GM19023 (cell line): Measurements from ENCODE around the gene LRP1.

ENCODE experiments used
- ATAC-seq: cut with Tn5 transposase; IDR thresholded peaks from one replicate; pipeline ENCODE4 v1.9.1; 2021; ENCODE audit warnings: mild to moderate bottlenecking, moderate library complexity; ENCODE audit not compliant: unreplicated experiment

The LRP1 gene

DNA sequence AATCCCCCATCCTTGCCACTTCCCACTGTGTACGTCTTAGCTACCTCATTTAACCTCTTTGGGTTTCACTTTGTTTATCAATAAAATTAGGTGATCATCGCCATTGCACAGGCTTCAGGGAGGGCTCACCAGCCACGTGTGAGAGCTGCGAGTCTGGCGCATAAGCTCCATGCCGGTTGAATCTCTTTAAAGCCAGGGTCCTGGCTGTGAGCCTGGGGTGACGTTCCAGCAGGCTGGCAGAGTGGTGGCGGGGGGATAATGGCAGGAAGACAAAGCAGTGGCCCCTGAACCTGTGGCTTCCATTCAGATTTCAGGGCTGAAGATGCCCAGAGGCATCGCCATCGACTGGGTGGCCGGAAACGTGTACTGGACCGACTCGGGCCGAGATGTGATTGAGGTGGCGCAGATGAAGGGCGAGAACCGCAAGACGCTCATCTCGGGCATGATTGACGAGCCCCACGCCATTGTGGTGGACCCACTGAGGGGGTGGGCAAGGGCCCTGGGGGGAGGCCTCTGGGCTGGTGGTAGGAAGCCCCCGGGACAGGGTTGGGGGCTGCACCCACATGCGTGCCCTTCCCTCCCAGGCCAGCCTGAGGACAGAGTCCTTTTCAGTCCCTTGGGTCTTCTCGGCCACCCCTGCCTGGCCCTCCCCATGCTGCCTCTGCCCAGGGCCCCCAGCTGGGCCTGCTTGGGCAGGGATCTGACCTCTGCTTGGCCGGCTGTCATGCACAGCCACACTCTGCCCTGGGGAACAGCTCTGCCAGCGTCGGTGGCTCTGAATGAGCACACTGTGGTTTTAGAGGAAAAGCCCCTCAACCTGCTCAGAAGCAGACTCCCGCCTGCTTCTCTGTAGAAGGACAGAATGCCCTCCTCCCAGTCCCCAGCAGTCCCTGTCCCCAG, 79.7 kb downstream of the LRP1 start:
- no peak for ATAC-seq

DNA sequence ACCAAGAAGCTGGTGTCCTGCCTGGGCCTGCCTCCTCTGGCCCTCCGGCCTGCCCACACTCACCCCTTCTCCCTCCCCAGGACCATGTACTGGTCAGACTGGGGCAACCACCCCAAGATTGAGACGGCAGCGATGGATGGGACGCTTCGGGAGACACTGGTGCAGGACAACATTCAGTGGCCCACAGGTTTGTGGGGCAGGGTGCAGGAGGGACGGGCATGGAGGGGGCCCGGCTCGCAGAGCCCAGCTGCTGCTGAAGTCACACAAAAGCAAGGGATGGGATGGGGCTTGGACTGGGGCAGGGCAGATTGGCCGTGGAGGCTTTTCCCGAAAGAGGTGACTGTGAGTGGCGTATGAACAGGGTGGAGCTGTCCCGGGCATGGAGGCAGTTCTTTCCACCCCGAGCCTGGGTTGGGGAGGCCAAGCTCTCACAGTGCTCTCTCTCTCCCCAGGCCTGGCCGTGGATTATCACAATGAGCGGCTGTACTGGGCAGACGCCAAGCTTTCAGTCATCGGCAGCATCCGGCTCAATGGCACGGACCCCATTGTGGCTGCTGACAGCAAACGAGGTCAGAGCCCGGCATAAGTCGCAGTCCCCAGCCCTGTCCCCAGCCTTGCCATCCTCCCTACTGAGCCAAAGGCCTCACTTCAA, 80.5 kb downstream of the LRP1 start:
- ATAC-seq = no peak

DNA sequence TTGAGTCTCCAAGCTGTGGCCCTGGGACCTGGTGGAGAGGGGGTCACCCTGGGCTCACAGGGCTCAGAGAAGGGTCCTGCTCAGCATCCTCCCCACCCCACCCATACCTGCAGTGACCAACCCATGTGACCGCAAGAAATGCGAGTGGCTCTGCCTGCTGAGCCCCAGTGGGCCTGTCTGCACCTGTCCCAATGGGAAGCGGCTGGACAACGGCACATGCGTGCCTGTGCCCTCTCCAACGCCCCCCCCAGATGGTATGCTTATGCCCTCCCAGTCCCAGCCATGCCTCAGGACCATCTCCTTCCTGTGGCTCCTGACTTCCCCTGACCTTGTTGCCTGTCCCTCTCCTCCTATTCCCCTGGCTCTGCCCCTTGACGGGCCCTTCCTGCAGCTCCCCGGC, 81.6 kb downstream of the LRP1 start:
- no peak for ATAC-seq

DNA sequence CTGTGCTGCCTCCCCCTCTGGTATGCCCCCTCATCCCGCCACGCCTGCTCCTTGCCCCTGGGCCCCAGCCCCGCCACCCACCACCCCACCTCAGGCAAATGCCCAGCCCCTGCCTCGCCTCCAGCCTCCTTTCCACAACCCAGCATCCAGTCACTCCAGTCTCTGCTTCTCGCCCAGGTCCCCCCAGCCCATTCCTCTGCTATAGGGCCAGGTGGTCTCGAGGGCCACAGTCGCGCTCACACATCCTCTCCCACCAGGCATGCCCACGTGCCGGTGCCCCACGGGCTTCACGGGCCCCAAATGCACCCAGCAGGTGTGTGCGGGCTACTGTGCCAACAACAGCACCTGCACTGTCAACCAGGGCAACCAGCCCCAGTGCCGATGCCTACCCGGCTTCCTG, 82.2 kb downstream of the LRP1 start:
- no peak for ATAC-seq

DNA sequence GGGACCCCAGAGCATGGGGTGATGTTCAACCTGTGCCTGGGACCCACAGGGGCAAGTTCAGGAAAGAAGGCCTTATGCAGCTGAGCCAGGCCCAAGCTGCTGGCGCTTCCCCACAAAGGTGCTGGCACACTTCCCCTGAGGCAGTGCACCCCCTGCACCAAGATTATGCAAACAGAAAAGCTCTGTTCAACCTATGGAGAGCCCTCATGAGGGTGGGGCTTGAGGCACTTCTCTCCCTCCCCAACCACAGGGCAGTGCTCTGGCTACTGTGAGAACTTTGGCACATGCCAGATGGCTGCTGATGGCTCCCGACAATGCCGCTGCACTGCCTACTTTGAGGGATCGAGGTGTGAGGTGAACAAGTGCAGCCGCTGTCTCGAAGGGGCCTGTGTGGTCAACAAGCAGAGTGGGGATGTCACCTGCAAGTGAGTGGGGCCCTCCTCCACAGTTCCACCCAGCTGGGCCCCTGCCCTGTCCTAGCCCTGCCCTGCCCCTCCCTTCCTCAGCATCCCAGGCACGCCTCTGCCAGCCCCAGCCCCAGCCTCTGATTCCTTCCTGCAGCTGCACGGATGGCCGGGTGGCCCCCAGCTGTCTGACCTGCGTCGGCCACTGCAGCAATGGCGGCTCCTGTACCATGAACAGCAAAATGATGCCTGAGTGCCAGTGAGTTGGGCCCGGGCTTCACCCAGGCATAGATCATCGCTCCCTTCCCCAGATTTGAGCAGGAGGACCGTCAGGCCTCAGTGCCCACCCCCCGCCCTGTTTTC, 82.8 kb downstream of the LRP1 start:
- ATAC-seq = no peak

DNA sequence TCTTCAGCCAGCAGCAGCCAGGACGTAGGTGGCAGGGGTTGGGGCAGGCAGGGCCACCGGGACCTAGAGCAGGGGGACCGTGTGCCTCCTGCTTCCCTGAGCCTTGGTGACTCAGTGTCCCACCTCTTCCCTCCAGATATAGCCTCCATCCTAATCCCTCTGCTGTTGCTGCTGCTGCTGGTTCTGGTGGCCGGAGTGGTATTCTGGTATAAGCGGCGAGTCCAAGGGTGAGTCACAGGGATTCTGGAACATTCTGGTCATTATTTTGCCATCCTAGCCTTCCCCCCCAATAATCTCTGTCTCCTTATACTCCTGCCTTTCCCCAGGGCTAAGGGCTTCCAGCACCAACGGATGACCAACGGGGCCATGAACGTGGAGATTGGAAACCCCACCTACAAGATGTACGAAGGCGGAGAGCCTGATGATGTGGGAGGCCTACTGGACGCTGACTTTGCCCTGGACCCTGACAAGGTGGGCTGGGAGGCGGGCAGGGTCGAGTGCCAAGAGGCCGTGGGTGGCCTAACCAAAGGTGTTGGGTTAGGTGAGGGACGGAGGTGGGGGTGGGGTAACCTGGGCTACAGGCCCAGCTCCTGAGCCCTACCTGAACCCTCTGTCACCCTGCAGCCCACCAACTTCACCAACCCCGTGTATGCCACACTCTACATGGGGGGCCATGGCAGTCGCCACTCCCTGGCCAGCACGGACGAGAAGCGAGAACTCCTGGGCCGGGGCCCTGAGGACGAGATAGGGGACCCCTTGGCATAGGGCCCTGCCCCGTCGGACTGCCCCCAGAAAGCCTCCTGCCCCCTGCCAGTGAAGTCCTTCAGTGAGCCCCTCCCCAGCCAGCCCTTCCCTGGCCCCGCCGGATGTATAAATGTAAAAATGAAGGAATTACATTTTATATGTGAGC, 83.8 kb downstream of the LRP1 start:
- ATAC-seq = no peak

DNA sequence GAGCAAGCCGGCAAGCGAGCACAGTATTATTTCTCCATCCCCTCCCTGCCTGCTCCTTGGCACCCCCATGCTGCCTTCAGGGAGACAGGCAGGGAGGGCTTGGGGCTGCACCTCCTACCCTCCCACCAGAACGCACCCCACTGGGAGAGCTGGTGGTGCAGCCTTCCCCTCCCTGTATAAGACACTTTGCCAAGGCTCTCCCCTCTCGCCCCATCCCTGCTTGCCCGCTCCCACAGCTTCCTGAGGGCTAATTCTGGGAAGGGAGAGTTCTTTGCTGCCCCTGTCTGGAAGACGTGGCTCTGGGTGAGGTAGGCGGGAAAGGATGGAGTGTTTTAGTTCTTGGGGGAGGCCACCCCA, 84.4 kb downstream of the LRP1 start:
- no peak for ATAC-seq

DNA sequence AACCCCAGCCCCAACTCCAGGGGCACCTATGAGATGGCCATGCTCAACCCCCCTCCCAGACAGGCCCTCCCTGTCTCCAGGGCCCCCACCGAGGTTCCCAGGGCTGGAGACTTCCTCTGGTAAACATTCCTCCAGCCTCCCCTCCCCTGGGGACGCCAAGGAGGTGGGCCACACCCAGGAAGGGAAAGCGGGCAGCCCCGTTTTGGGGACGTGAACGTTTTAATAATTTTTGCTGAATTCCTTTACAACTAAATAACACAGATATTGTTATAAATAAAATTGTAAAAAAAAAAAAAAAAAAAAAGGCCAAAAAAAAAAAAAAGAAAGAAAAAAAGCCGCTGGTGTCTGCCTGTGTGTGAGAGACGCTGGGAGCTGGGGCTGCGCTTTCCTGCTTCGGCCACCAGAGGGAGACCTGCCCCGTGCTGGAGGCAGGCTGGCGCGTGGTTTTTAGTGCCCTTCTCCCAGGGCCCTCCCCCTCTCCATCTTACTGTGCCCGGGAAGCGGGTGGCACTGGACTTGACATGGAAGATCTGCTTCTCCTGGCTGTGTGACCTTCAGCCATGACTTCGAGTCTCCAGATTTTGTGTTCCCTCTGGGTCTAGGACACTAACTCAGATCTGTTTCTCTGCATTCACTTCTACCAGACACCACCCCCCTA, 84.9 kb downstream of the LRP1 start:
- no peak for ATAC-seq

DNA sequence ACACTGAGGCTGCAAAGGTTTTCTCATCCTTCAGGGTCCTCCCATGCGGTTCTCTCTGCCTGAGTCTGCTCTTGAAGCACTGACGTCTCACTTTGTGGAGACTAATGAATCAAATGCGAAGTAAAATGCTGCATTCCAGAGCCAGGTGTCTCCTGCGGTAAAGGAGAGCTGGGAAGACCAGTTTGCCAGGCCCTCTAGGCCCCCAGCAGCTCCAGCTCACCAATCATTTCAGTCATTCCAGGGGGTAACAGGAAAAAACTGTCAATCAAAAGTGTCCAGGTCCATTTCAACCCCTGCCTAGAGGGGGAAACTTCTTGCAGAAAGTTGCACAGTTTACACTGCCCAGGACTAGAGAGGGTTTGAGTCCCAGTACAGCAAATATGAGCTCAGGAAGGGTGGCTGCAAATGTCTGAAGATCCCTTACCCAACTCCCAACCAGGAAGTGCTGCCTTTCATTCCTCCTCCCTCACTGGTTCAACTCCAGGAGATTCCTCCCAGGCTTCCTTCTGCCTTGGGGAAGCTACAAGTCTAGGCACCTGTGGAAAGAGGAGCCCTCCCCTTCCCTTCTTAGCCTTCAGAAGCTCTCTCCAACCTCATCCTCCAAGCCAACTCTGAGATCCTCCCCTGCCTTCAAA, 85.6 kb downstream of the LRP1 start:
- no peak for ATAC-seq

DNA sequence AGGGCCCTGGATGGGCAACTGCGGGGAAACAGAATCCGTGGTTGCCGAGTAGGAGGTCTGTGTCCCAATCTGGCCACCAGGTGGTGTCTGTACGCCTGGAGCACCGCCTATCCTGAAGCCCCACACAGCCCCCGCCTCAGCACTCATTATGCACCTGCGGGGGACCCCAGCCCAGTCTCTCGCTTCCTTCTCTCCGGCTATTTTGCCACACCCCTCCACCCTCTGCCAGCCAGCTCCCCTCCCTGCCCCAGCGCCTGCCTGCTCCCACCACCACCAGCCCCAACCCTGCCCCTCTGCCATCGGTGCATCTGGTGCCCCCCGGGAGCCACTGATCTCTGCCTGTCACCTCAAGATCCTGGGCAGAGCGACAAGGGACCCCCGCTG, 86.1 kb downstream of the LRP1 start:
- ATAC-seq = no peak

DNA sequence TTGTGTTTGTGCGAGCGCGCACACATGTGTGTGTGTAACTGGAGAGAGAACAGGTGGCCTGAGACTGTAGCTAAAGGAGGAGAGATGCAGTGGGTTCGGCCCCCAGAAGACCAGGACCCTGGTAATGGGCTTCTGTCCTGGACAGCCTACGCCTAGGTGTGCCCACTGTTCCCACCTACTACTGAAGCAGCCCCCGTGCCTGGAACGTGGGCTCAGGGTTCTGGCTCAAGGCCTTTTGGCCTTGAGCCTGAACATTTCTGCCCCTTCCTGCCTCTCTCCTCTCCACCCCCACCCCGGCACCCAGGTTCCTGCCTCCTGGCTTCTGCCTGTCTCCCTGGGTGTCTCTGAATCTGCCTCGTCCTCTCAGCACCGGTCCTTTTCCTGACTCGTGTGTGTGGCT, 86.8 kb downstream of the LRP1 start:
- no peak for ATAC-seq

DNA sequence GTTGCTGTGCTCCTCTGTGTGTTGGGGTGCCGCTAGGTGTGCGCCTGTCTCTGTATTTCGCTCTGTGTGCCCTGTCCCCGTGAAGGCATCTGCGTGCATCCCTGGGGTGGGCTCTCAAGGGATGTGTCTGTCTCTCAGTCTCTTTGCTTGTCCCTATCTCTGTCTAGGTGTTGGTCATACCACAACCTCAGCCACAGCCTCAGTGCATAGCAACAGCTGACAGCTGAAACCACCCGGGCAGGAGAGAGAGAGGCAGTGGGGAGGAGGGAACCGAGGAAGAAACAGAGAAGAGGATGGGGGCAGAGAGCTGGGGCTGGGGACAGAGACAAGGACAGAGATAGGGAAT, 87.4 kb downstream of the LRP1 start:
- ATAC-seq = peak; percentile 46

DNA sequence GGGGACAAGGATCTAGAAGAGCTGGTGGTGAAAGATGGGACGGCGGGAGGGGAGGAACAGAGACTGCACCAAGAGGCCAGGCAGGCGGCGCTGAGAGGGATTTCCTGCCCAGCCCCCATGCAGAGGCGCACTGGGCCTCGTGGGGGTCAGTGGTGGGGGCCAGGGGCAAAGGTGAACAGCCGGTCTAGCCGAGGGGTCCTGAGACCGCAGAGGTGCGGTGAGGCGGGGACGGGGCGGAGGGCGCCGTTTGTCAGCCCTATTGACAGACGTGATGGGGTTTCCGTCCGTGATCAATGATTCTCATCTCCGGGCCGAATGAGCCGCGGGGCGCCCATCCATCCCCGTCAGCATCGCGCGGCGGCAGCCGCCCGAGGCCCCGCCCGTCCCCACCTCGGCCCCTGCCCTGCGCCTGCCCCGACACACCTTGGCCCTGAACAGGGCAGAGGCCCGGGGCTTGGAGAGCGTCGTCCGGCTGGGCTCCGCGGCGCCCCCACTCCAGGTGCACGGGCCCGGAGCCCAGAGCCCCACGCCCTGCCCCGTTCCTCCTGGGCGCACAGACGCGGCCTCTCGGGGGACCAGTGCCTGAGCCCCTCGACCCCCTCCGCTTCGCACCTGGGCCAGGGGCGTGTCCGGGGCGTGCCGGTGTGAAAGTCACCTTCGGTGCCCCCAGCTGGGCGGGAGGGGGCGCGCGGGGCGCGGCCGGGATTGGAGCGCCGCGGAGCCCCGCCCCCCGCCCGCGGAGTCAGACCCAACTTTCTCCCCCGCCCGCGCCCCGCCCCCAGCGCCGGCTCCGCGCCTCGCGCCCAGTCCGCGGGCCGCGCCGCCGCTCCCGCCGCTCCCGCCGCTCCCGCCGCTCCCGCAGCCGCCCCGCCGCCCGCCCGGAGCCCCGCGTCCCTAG, 88.0 kb downstream of the LRP1 start, which contains the start of gene NXPH4:
NXPH4 (plus strand) TSS at position 781 of the 898 bp plus-strand sequence. CDS start 176 bp downstream, outside the sequence.
- peak; percentile 7 for ATAC-seq

DNA sequence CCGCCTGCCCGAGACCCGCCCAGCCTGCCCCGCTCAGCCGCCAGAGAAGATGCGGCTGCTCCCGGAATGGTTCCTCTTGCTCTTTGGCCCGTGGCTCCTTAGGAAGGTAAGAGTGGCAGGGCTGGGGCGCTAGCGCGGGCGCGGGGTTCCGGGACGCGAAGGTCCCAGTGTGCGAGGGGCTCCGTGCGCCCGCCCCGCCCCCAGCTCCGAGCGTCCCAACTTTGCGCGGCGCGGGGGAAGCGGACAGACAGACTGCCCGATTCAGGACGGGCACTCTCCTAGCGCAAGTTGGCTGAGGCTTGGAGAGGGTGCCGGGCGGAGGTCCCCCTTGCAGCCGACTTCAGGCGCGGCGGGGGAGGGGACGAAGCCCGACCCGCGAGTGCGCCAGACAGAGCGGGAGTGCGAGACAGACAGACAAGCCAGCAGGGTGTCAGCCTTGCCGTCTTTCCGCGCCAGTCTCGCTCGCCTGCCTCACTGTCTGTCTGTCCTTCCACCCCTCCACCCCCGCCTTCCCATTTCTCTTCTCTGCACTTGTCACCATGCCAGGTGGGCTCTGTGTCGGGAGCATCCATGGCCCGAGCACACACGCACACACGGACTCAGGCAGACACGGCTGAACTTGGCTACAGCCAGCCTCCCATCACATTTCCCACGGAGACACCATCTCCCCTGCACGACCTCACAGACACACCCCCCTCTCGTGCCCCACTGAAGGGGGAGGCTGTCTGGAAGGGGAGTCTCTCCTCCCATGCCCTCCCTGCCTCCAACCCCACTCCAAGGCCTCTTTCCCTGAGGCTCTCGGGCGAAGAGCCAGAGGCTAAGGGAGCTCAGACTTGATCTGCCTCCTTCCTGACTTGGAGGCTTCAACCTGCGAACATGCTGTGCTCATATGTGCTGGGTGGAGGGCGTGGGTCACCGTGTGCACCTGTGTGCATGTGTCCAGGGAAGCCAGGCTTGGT, 88.9 kb downstream of the LRP1 start:
- ATAC-seq = no peak

DNA sequence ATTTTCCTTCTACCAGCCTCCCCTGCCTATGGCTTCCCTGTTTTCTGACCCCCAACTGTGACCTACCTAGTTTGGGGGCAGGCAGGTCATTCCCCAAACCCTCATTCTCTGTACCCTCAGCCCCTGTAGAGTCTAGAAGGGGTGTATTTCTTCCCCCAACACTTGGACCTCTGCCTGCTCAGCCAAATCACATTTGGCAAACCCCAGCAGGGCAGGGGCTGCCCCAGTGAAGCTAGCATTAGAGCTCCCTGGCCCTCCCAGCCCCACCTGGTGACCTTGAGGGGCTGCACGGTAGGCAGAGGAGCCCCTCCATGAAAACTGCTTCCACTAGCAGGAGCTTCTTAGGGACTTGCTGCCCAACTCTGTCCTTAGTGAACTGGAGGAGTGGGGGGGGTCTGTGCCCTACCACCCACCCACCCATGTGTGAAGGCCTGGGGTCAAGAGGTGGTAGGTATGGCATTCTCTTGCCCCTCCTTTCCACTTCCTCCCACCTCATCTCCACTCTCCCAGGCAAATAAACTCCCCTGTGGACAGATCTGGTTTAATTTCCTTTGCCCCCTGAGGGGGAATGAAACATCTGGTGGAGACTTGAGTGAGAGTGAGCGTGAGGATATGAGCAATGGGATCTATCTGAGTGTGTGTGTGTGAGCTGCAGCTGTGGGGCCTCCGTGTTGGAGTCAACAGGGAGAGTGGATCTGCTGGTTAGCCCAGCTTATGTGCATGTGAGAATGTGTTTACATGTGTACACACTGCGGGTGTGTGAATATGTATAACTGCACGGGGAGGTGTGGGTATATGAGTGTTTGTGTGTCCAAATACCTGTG, 90.0 kb downstream of the LRP1 start:
- ATAC-seq = no peak

DNA sequence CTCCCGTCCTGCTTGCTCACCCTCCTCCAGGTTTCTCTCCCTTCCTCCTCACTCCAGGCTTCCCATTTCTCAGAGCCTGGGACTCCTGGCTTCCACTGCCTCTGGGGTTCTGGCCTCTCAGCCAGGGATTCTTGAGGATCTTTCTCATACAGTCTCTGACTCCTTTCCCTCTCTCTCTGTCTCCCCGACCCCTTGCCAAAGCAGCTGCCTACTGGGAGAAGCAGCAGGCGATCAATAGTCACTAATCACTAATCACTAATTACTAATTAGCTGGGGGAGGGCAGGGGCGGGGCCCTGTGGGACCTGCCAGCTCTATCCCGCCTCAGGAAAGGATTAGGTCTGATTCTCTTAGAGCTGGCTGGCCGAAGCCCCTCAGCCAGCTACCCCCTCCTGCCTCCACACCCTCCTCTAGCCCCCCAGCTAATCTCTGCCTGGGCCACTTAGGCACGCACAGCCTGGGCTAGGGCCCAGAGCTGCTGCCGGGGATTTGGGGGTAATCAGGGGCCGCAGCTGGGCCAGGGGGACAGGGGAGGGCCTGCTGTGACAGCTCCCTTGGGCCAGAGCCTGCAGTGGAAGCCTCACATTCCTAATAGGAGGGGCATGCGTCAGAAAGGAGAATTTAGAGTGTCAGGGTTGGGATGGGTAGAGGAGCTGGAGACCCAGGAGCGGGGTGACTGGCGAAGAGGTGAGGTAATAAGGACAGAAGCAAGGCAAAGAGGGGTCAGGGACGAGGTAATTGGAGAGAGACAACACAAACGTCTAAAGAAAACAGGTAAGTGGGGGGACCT, 91.1 kb downstream of the LRP1 start:
- no peak for ATAC-seq
